Amniotic epithelial cell (primary cell): ENCODE data around the gene ZNF579.
"Not testable (repeated sequence)": the region's sequence is repeated elsewhere in the genome, so short reads cannot be mapped to it uniquely, and the experiment has no call there.

Source experiments
- DNase-seq: peaks from one replicate; pipeline ENCODE4 v3.0.0-alpha.2; 2010; ENCODE audit warnings: low read depth

The ZNF579 gene

GRCh38 chr19:55593096-55593772, 12.6 kb upstream of the ZNF579 start:
- no peak for DNase-seq

- no peak for DNase-seq
These were observed 11.9 kb upstream of the ZNF579 start for GRCh38 chr19:55592391-55593090.

- DNase-seq: no peak
These were observed 10.9 kb upstream of the ZNF579 start for GRCh38 chr19:55591555-55591954.

- DNase-seq: no peak
These were observed 10.0 kb upstream of the ZNF579 start for GRCh38 chr19:55590617-55591016.

- no peak for DNase-seq
These were observed 9.5 kb upstream of the ZNF579 start for GRCh38 chr19:55590109-55590508.

GRCh38 chr19:55588738-55589137, 8.1 kb upstream of the ZNF579 start:
- DNase-seq: no peak

GRCh38 chr19:55586976-55587668, 6.5 kb upstream of the ZNF579 start:
- DNase-seq: peak; percentile 90

- DNase-seq: peak; percentile 82
These were observed 5.2 kb upstream of the ZNF579 start for GRCh38 chr19:55585658-55586339.

- no peak for DNase-seq
These were observed 4.2 kb upstream of the ZNF579 start for GRCh38 chr19:55584871-55585270.

- DNase-seq: not testable (repeated sequence)
These were observed 3.2 kb upstream of the ZNF579 start for GRCh38 chr19:55583897-55584296.

- DNase-seq: not testable (repeated sequence)
These were observed 1.6 kb upstream of the ZNF579 start for GRCh38 chr19:55582284-55582683.

- peak; percentile 56 for DNase-seq
These were observed 1.2 kb upstream of the ZNF579 start for GRCh38 chr19:55581823-55582223.

- no peak for DNase-seq
These were observed 636 bp upstream of the ZNF579 start for GRCh38 chr19:55581145-55581822.

- DNase-seq: no peak
These were observed 654 bp downstream of the ZNF579 start for GRCh38 chr19:55579766-55580621.

- no peak for DNase-seq
These were observed 1.6 kb downstream of the ZNF579 start for GRCh38 chr19:55578761-55579747.

- no peak for DNase-seq
These were observed 2.5 kb downstream of the ZNF579 start for GRCh38 chr19:55578031-55578760.

- DNase-seq: no peak
These were observed 3.9 kb downstream of the ZNF579 start for GRCh38 chr19:55576746-55577145.

- not testable (repeated sequence) for DNase-seq
These were observed 6.7 kb downstream of the ZNF579 start for GRCh38 chr19:55573929-55574328.

GRCh38 chr19:55569477-55569876, 11.2 kb downstream of the ZNF579 start:
- not testable (repeated sequence) for DNase-seq
